Fibroblast of skin of left quadriceps (primary cell): ENCODE data around the gene CSRP2.

Experiments
- DNase-seq, 2 experiments: peaks; one replicate each; pipeline ENCODE4 v3.0.0-alpha.2; 2013; ENCODE audit warnings: low read depth in 2 of 2

Gene CSRP2

DNA sequence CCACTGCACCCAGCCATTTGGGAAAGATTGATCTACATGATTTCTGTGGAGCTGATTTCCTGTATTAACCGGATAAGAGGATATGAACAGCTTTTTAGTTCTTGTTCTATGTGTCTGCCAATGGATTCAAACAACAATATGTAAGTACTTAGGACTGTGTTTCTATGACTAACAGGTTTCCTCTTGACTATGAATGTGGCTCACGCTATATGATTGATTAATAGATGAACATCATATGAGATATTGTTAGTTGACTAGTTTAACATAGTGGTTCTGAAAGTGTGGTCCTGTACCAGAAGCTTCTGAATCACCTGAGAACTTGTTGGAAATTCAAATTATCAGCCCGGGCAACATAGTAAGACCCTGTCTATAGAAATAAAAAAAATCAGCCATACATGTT is 12.8 kb upstream of the CSRP2 start:
- DNase-seq, result no peak

DNA sequence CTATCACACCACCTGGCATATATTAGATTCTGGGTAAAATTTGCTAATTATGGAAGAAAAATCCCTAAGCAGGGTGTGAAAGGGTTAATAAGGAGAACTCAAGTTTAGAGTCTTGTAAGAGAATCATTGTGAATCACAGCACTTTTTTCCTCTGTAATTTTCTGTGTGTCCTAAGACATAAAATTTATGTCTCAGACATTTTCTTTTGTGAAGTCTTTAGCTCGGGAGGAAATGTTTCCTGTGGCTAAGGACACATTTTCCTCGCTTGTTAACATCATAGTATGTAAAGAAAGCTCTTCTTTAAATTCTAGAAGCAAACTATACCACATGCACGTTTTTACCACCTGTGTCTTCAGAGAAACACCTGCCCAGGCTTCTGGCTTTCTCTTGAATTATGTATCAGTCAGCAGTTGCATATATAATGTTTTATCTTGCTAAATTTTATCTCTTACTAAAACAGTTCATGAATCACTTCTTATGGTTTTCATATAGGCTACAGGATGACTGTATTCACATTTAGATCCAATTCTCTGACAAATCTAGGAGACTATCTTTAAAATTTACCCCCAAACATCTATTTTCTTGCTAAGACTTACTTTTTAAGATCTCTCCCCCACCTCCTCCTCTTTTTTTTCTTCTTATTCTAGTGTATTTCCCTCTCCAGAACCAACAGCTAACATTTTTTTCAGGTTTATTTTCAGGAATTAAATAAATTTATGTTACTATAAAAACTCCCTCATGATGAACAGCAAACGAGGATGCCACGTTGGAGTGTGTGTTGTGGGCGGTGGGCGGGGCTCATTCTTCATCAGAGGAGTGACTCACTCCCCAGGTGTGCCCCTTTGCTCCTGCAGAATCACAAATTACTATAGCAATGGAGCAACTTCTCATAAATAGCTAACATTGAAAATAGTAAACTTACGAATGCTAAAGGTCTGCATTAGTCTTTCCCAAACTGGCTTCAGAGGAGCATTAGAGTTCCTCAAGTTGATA is 11.6 kb upstream of the CSRP2 start:
- no peak for DNase-seq

DNA sequence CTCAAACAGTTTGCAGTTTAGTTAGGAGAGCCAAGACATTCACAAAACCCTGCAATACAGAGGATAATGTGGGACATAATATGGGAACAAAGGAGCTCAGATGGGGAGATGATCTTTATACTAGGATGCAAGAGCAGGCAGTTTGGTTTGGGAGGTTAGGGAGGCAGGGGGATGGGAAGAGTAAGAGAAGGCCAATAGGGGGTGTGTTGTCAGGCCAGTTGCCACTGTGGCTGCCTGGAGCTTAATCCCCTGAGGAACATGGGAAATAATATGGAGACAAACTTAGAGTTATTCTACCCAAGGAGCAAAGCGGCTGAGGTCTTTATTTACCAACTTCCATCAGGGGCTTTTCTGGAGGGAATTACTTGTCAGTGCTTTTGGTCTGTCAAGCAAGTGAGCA is 10.0 kb upstream of the CSRP2 start:
- DNase-seq, result no peak

DNA sequence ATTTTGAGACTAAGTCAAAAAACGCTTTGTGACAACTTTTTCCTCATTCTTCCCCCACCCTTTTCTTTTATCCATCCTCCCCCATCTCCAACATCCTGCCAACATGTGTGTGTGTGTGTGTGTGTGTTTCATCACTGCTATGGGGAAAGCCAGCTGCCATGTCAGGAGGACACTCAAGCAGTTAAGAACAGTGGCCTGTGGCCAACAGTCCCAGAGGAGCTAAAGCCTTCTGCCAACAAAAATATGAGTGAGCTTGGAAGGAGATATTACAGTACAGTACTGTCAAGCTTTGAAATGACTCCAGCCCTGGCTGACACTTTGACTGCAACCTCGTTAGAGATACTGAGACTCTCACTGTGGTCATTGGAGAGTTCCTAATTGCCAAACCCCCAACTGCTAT is 5.0 kb upstream of the CSRP2 start:
- DNase-seq, result no peak

DNA sequence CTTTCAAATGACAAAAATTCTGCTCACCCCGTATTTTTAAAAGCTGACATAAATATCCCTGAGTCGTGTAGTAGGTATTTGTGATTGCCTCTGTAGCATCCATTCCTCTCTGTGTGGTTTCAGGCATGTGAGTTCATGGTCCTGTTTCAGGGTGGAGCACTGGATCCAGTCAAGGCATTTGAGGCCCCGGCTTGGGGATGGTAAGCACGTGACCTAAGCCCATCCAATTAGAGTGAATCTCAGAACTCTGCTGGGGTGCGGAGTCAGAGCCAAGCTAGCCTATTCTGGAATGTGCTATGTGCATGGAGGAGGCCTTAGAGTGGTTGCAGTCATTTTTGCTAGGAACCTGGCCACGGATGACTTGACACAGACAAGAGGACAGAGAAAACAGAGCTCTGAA is 4.3 kb upstream of the CSRP2 start:
- DNase-seq, result peak; percentile 75

DNA sequence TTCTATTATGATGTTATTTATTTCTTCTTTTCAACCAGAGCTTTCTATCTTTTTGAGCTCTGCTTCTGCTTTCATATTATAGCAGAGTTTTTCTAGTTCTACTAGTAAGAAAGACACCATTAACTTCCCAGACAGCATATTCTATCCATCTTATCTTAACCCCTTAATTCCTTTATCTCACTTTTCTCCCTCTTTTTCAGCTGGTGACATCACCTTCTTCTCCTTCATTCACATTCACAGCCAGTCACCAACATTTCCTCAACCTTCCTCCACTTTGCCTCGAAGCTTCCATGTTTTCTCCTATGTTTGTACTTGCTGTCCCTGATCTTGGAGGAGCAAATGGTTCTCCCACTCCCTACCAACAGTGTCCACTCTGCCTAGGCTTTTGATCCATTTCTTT is 3.5 kb upstream of the CSRP2 start:
- DNase-seq, result no peak

DNA sequence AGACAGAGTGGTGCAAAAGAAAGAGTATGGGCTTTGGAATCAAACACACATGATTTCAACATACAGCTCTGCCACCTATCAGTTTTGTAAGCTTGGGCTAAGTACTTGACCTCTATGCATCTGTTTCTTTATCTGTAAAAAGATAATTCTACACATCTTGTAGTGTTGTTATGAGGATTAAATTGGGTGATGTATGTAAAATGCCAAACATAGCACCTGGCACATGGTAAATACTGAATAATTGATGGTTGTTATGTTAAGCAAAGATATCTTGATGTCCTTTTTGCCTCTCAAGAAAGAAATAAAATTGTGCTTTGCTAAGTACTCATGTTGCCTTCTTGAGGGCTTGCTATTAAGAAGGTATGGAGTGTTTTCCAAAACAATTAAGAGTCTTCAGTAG is 2.3 kb upstream of the CSRP2 start:
- no peak for DNase-seq

DNA sequence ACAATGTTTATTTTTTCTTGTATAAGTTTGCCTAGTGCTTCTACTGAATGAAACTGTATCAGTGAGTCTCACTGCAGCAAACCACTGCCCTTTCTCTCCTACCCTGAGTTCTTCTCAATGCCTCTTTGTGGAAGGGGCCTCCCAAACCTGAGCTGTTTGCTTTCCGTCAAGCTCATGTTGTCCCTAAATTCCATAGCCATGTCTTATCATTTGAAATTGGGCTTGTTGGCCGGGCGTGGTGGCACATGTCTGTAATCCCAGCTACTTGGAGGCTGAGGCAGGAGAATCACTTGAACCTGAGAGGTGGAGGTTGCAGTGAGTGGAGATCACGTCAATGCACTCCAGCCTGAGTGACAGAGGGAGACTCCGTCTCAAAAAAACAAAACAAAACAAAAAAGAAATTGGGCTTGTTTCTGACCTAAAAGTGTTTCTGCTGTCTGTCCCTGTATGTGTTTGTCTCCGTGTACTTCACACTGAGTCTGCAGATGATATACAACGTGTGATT is 1.8 kb upstream of the CSRP2 start:
- DNase-seq, result no peak

DNA sequence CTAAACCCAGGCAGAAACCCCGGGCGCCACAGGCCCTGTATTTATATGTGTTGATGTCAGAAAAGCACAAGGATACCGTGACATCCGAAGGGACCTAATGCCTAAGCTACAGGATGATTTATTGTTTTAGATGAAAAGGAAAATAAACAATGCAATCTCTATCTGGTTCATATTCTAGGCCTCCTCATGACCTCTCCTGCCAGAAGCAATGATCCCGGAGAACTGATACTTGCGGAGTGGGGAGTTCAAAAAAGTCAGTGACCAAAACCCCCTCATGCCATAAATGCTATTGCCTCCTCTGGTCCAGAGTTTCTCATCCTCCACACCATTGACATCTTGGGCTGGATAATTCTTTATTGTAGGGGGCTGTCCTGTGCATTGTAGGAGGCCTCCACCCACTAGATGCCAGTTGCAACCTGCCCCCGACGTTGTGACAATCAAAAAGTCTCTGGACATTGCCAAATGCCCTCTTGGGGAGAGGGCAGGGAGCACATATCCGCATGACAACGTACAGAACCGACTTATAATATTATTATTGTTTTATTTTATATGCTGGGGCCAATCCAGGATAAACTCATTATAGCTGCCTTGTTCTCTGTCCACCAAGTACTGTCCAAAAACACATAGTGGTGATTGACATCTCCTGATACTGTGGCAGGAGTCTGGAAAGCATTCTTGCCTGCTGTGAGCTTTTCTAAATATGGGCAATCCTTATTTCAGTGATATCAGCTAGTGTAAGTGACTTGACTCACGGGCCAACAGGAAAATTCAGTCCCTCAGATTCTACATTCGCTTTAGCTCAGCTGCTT is 1.1 kb upstream of the CSRP2 start:
- DNase-seq, result no peak

DNA sequence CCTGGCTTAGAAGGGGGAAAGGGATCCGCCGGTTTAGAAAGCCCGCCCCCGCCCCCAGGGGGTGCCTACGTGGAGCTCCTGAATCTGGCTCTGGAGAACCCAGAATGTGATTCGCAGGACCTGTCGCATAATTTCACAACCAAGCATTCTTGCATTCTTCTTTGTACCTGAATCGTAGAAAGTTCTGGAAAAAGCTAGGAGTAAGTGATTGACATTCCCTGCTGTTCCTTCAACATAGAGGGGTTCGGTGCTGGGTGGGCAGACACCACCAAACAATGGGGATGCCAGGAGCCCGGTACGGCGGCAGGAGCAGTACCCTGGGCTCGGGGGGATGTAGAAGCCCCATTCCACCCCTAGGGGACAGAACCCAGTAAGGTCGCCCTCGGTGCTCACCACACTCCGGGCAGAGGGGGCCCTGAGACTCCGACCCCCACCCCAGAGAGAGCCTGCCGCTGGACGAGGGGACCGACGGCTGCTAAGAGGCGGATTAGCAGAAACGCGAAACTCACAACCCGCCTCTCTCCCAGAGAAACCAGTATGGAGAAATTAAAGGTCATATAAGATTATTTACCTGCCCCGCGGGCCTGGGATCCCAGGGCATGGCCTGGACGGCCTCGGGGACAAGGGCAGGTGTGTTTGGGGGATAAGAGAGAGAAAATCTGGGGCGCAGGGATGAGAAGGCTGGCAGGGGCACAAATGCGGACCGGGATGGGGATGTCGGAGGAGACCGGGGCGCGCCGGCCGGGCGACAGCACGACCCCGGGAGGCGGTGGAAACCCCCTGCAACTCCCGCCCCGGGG is 520 bp downstream of the CSRP2 start:
- DNase-seq, result no peak

DNA sequence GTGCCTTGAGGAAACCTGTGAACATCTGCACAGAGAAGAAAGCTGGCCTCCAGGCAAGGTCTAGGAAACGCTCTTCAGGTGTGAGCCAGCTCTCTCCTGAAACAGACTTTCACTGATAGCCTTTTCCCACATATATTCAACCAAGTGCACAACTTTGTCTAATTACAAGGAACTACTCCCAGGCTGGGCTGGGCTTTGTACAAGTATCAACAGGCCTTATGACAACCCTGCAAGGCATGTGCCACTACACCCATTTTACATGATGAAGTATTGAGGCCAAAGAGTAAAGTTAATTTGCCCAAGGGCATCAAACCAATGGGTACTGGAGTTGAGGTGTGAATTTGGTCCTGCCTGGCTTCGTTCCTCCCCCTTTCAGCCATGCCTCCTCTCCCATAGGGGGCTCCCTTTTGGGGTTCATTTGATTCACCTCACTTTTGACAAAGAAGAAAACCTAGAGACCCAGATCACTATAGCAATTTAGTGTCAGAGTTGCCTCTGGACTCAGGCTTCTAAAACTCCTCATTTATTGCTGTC is 2.1 kb downstream of the CSRP2 start:
- DNase-seq, result no peak

DNA sequence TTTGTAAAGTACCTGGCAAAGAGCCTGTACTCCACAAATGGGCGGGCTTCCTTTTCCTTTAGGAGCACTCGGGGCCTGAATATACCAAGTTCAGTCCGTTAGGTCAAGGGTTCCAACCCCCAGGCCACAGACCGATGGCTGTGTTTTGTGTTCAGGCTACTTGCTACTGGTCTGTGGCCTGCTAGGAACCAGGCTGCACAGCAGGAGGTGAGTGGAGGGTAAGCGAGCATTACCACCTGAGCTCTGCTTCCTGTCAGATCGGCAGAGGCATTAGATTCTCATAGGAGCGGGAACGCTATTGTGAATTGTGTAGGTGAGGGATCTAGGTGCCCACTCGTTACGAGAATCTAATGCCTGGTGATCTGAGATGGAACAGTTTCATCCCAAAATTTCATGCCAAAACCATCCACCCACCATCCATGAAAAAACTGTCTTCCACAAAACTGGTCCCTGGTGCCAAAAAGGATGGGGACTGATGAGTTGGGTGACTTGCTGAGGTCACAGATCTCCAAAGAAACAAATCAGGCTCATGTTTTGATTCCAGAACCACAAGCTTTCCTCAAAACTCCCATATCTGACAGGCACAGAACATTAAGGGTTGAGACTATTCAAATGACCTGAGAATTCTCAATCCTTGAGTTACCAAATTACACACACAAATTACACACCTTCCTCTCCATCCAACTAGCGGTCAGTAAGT is 4.2 kb downstream of the CSRP2 start:
- DNase-seq, result no peak

DNA sequence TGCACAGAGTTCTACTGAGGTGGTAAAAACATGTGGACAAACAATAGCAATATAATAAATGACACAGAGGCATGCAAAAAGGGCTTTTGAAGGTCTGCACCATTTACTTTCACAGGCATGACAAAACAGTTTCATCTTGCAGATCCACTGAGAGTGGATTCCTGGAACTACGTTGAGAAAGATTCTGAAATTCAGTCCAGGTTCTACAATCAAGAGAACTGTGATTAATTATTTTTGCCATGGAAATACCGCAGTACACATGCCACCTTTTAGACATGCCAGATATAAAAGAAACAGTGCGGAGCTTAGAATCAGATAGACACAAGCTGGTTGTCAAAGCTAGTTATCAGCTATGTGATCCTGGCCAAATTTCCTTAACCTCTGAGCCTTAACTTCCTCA is 4.8 kb downstream of the CSRP2 start:
- DNase-seq, result no peak

DNA sequence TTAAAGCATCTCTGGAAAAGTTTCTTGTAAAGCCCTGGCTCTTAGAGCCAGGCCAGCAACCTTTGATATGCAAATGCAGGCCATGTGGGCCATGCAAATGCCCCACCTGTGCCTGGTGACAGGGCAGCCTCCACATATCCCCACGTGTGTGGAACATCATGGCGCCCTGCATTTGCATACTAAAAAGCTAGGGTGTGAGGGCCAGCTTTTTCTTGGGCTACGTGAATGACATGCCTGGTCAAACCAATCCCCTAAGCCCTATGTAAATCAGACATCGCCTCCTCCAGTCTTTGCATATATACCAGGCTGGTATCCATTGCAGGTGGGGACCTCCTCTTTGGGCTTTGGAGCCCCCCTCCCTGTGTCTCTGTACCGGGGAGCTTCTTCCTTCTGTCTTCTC is 6.4 kb downstream of the CSRP2 start:
- DNase-seq, result no peak

DNA sequence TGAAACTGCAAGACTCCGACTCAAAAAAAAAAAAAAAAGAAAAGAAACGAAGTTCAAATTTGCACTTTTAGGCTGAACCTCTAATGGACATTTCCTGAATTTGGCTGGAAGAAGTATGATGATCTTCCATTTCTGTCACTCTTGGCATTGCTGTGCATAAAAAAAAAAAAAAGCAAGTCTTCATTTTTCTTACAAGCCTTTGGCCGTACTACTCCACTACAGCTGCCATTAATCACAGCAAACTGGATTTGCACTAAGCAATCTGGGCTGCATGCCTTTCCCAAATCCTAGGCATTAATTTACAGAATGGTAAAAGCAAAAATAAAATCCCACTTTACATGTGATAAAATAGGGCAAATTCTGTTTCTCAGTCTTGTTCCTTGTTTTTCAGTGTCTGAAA is 7.1 kb downstream of the CSRP2 start:
- DNase-seq, result no peak

DNA sequence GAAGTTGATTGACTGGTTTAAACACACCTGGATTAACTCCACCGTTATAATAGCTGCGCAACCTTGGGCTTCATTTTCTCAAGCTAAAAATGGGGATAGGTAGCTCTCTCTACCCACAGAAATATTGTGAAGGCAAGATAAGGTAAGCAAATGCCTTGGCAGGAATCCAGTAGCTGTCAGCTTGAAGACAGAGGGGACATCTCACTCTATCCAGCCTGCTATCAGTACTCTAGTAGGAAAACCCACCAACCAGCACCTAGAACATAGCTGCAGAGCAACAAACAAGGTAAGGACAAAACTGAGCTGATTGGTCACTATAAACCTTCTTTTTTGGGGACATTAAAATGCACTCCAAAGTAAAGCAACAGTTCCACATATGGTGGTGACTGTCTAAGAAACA is 7.7 kb downstream of the CSRP2 start:
- DNase-seq, result no peak

DNA sequence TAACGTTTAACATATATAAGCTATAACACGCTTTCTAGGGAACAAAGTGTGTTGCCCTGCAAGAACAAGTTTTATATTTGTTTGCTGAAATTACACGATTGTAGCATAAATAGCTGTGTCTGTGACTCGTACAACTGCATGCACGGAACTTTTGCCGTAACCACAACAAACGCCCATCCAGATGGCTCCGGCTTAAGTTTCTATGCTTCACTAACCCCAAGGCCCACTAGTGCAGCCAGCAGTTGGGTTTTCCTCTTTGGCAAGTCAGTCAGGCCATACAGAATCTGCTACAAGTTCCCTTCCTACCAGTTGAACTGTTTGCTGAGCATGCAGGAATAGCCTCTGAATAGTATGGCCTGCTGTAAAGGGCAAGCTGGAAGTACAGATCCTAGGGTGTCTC is 12.1 kb downstream of the CSRP2 start:
- peak in 1 of 2 experiments; percentile 54 for DNase-seq

DNA sequence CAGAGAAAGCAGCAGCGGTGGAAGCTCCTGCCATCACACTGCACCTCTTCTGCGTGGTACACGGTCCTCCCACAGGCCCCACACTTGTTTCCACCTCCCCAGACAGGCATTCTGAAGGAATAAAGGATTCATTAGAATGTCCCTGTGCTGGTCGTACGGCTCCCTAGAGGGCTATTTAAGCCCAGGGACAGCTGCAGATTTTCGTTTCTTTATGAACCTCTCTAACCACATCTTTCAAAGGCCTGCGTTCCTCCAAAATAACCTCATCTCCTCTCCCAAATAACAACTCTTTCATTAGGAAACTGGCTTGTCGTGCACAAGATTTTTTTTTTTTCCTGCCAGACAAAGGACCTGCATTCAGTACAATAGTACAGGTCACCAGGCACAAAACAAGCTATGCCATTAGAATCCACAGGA is 12.7 kb downstream of the CSRP2 start:
- DNase-seq, result no peak

DNA sequence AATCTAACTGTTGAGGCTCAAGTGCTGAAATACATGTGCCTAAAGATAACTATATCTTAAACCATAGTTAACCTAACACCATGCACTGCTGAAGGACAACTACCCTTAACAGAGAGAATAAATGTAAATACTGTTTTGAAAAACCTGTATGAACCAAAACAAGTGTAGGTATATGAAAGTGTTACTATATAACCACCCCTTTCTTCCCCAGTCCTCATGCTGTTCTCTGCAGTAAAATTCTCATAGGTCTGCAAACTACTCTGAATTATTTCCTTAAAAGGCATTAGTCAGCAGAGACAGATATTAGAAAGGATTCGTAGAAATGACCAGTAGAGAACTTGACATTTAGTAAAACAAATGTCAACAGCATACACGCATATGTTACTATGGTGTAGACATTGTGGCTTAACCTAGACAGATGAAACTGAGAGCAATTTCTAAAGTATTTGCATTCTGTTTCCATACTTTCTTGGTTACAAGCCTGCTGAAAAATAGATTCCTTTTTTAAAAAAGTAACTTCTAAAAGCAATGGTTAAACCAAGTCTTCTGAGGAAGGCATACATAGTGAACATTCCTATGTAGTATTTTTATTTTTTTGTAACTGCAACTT is 13.9 kb downstream of the CSRP2 start:
- DNase-seq, result no peak

DNA sequence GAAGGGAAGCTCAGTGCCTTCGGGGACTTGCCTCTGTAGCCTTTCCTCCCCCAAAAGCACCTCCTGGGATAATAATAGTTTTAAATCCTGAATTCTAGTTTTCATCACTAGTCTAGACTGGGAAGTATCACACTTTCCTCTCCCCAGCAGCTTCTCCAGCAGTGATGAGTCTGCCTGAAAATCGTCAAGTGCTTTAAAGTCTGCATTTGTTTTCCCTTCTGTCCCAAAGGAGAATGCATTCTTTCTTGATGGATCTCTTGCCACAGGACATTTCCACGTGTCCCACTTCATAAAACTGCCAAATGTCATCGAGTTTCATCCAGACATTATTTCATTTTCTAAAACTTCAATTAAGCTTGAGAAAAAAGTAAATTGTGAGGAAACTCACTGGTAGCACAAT is 15.0 kb downstream of the CSRP2 start:
- peak; percentile 78 to 79 for DNase-seq
